ENCODE measurements around the gene GALNT14.

The GALNT14 gene

DNA sequence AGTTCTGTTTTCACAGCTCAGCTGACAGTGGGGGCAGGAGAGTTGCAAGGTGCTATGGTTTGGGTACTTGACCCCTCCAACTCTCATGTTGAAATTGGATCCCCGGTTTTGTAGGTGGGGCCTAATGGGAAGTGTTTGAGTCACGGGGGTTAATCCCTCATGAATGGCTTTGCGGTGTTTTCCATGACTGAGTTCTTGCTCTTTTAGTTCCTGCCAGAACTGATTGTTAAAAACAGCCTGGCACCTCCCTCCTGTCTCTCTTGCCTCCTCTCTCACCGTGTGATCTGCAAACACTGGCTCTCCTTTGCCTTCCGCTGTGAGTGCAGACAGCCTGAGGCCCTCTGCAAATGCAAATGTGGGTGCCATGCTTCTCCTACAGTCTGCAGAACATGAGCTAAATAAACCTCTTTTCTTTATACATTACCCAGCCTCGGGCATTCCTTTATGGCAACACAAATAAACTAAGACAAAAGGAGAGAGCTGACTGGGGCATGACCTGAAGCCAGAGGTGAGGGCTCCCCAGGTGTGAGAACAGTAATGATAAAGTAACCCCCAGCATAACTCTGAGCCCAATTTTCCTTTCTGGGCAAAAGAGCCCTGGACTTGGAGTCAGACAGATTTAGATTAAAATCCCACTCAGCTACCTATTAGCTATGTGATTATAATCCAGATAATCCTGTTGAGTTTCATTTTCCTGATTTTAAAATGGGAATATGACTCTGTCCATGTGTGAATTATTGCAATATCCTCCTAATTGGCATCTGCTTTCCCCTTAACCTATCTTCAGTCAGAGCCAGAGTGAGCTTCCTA, 266.1 kb downstream of the GALNT14 start:
- H3K27me3 ChIP-seq (ENCODE audit: insufficient read depth, low read length, poor library complexity, severe bottlenecking) = no peaks in the 10 kb centered on the region
- no peaks in the 10 kb centered on the region for H3K9me2 ChIP-seq (replicated peaks; ENCODE audit: low read depth, low read length)
- no peak overlapping the region for H3K4me3 ChIP-seq (ENCODE audit: low read length, poor library complexity, severe bottlenecking)
- H3K4me1 ChIP-seq (ENCODE audit: insufficient read depth, low read length, poor library complexity, severe bottlenecking) = no peaks in the 10 kb centered on the region
- no peak overlapping the region for H3K9ac ChIP-seq (ENCODE audit: low read depth, low read length, poor library complexity, severe bottlenecking)
- no peak overlapping the region for H2AFZ ChIP-seq (ENCODE audit: low read length)
- H4K20me1 ChIP-seq (ENCODE audit: insufficient read depth, low read length, poor library complexity, severe bottlenecking) = no peaks in the 10 kb centered on the region
- TF ChIP-seq, protein P1, sequence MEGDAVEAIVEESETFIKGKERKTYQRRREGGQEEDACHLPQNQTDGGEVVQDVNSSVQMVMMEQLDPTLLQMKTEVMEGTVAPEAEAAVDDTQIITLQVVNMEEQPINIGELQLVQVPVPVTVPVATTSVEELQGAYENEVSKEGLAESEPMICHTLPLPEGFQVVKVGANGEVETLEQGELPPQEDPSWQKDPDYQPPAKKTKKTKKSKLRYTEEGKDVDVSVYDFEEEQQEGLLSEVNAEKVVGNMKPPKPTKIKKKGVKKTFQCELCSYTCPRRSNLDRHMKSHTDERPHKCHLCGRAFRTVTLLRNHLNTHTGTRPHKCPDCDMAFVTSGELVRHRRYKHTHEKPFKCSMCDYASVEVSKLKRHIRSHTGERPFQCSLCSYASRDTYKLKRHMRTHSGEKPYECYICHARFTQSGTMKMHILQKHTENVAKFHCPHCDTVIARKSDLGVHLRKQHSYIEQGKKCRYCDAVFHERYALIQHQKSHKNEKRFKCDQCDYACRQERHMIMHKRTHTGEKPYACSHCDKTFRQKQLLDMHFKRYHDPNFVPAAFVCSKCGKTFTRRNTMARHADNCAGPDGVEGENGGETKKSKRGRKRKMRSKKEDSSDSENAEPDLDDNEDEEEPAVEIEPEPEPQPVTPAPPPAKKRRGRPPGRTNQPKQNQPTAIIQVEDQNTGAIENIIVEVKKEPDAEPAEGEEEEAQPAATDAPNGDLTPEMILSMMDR (conservative IDR thresholded peaks at IDR 0.05; ENCODE audit: low read length) = no peak
- TF ChIP-seq EZH2phosphoT487 (IDR thresholded peaks at IDR 0.05; ENCODE audit: borderline replicate concordance) = no peak
- no peaks in the 10 kb centered on the region for H3K36me3 ChIP-seq (ENCODE audit: insufficient read depth, low read length)
- 0 out of 2 replicates have a peak, but pooled peaks cover 5% of the 10 kb centered on the region for H3K9me3 ChIP-seq (ENCODE audit: insufficient read depth, low read depth, low read length)
- no peaks in the 10 kb centered on the region for H3K79me2 ChIP-seq (ENCODE audit: insufficient read depth, low read length)
- H3F3A ChIP-seq (ENCODE audit: low read depth) = no peaks in the 10 kb centered on the region
- no peak overlapping the region for H3K4me2 ChIP-seq (ENCODE audit: low read depth, low read length, poor library complexity, severe bottlenecking)

DNA sequence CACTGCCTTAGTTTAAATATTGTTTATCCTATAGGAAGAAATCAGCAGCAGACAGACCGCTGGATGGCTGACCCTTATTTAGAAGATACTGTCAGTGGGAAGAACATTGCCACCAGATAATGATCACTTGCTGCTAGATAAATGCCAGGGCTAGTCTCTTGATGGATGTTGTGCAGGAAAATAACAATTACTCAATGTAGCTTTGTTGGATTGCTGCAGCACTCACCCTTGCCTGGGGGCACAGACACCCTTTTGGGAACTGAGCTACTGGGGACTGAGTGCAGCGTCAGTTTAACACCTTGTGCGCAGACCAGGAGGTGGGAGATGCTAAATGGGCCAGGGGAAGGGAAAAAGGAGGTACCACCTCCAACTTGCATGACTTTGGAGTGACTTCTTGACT, 266.8 kb downstream of the GALNT14 start:
- Histone ChIP-seq H3K4me3 (ENCODE audit: low read length, poor library complexity, severe bottlenecking) (no peak overlapping the region), H3K79me2 (ENCODE audit: insufficient read depth, low read length) (no peaks in the 10 kb centered on the region), H3K27me3 (ENCODE audit: insufficient read depth, low read length, poor library complexity, severe bottlenecking) (no peaks in the 10 kb centered on the region), H3K9me2 (replicated peaks; ENCODE audit: low read depth, low read length) (no peaks in the 10 kb centered on the region), H3K9ac (ENCODE audit: low read depth, low read length, poor library complexity, severe bottlenecking) (no peak overlapping the region), H3K9me3 (ENCODE audit: insufficient read depth, low read depth, low read length) (0 out of 2 replicates have a peak, but pooled peaks cover 5% of the 10 kb centered on the region), H3K4me2 (ENCODE audit: low read depth, low read length, poor library complexity, severe bottlenecking) (no peak overlapping the region), H4K20me1 (ENCODE audit: insufficient read depth, low read length, poor library complexity, severe bottlenecking) (no peaks in the 10 kb centered on the region), H3F3A (ENCODE audit: low read depth) (no peaks in the 10 kb centered on the region), H3K4me1 (ENCODE audit: insufficient read depth, low read length, poor library complexity, severe bottlenecking) (peaks cover 7% of the 10 kb centered on the region), H3K36me3 (ENCODE audit: insufficient read depth, low read length) (no peaks in the 10 kb centered on the region), H2AFZ (ENCODE audit: low read length) (no peak overlapping the region)
- TF ChIP-seq EZH2phosphoT487 (IDR thresholded peaks at IDR 0.05; ENCODE audit: borderline replicate concordance) = no peak
- TF ChIP-seq, protein P1 (conservative IDR thresholded peaks at IDR 0.05; ENCODE audit: low read length) = no peak

DNA sequence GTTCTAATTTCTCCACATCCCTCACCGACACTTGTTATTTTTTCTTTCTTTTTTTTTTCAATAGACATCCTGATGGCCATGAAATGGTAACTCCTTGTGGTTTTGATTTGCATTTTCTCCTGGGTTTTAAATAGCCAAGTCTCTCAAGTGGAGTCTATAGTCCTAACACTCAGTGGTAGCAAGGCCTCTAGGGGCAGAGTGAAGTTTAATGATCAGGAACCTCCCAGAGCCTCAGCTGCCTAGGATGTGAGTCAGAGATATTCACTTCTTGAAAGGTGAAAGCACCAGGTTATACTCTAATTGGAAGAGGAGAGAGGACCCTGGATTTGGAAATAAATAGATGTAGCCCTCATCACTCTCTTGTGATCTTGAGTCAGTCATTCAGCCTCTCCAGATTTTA, 268.3 kb downstream of the GALNT14 start:
- Histone ChIP-seq H3K4me3 (ENCODE audit: low read length, poor library complexity, severe bottlenecking) (no peak overlapping the region), H3K4me2 (ENCODE audit: low read depth, low read length, poor library complexity, severe bottlenecking) (no peak overlapping the region), H3F3A (ENCODE audit: low read depth) (no peaks in the 10 kb centered on the region), H3K27me3 (ENCODE audit: insufficient read depth, low read length, poor library complexity, severe bottlenecking) (no peaks in the 10 kb centered on the region), H2AFZ (ENCODE audit: low read length) (no peak overlapping the region), H3K79me2 (ENCODE audit: insufficient read depth, low read length) (no peaks in the 10 kb centered on the region), H3K9me2 (replicated peaks; ENCODE audit: low read depth, low read length) (no peaks in the 10 kb centered on the region), H3K9me3 (ENCODE audit: insufficient read depth, low read depth, low read length) (0 out of 2 replicates have a peak, but pooled peaks cover 2% of the 10 kb centered on the region), H3K36me3 (ENCODE audit: insufficient read depth, low read length) (no peaks in the 10 kb centered on the region), H3K9ac (ENCODE audit: low read depth, low read length, poor library complexity, severe bottlenecking) (no peak overlapping the region), H3K4me1 (ENCODE audit: insufficient read depth, low read length, poor library complexity, severe bottlenecking) (peaks cover 10% of the 10 kb centered on the region), H4K20me1 (ENCODE audit: insufficient read depth, low read length, poor library complexity, severe bottlenecking) (no peaks in the 10 kb centered on the region)
- TF ChIP-seq, protein P1 (conservative IDR thresholded peaks at IDR 0.05; ENCODE audit: low read length) = no peak
- no peak for TF ChIP-seq EZH2phosphoT487 (IDR thresholded peaks at IDR 0.05; ENCODE audit: borderline replicate concordance)
